NCI-H187 treated with DMSO at 0.1 percent for 48 hours (cell line): Measurements from ENCODE around the gene GRM1.

Source experiments
- DNase-seq: peaks from one replicate; lab custom pipeline; 2025; lab: John Stamatoyannopoulos, UW

Gene GRM1

GRCh38 chr6:146336191-146336590 is 307.3 kb downstream of the GRM1 start:
- DNase-seq: no peak

- no peak for DNase-seq
Observed at GRCh38 chr6:146337376-146337775, 308.5 kb downstream of the GRM1 start.

- no peak for DNase-seq
Observed at GRCh38 chr6:146339716-146340115, 310.9 kb downstream of the GRM1 start.

- DNase-seq: no peak
Observed at GRCh38 chr6:146341493-146342230, 312.8 kb downstream of the GRM1 start.

- DNase-seq: no peak
Observed at GRCh38 chr6:146345598-146345997, 316.7 kb downstream of the GRM1 start.

- no peak for DNase-seq
Observed at GRCh38 chr6:146347090-146347489, 318.2 kb downstream of the GRM1 start.

- DNase-seq: no peak
Observed at GRCh38 chr6:146347690-146348089, 318.8 kb downstream of the GRM1 start.

- DNase-seq: no peak
Observed at GRCh38 chr6:146351018-146351417, 322.2 kb downstream of the GRM1 start.

- DNase-seq: no peak
Observed at GRCh38 chr6:146352163-146352562, 323.3 kb downstream of the GRM1 start.

- DNase-seq: no peak
Observed at GRCh38 chr6:146354451-146354850, 325.6 kb downstream of the GRM1 start.

- no peak for DNase-seq
Observed at GRCh38 chr6:146355521-146356100, 326.7 kb downstream of the GRM1 start.

- no peak for DNase-seq
Observed at GRCh38 chr6:146357578-146358430, 328.9 kb downstream of the GRM1 start.

GRCh38 chr6:146358431-146359046 is 329.7 kb downstream of the GRM1 start:
- no peak for DNase-seq

GRCh38 chr6:146359131-146359530 is 330.3 kb downstream of the GRM1 start:
- DNase-seq: no peak

- DNase-seq: no peak
Observed at GRCh38 chr6:146361128-146361924, 332.5 kb downstream of the GRM1 start.

GRCh38 chr6:146363838-146364607 is 335.2 kb downstream of the GRM1 start:
- no peak for DNase-seq

GRCh38 chr6:146364816-146365594 is 336.1 kb downstream of the GRM1 start:
- DNase-seq: no peak

- no peak for DNase-seq
Observed at GRCh38 chr6:146367061-146367460, 338.2 kb downstream of the GRM1 start.

GRCh38 chr6:146369866-146370265 is 341.0 kb downstream of the GRM1 start:
- DNase-seq: no peak

- no peak for DNase-seq
Observed at GRCh38 chr6:146381486-146381885, 352.6 kb downstream of the GRM1 start.
